ENCODE results near the gene SPEM1.

Gene SPEM1

GRCh38 chr17:7423679-7424078 is 3.6 kb downstream of the SPEM1 start:
- no peak for DNase-seq

GRCh38 chr17:7425316-7425715 is 5.2 kb downstream of the SPEM1 start, which contains the start of gene SPEM2:
TSS of gene SPEM2 (plus strand) at chr17:7425616. CDS start at chr17:7425689, 73 bp downstream.
- DNase-seq: no peak

- DNase-seq: no peak
These were observed 5.6 kb downstream of the SPEM1 start for GRCh38 chr17:7425756-7426155.

- DNase-seq: no peak
These were observed 6.2 kb downstream of the SPEM1 start for GRCh38 chr17:7426203-7426863.

DNA sequence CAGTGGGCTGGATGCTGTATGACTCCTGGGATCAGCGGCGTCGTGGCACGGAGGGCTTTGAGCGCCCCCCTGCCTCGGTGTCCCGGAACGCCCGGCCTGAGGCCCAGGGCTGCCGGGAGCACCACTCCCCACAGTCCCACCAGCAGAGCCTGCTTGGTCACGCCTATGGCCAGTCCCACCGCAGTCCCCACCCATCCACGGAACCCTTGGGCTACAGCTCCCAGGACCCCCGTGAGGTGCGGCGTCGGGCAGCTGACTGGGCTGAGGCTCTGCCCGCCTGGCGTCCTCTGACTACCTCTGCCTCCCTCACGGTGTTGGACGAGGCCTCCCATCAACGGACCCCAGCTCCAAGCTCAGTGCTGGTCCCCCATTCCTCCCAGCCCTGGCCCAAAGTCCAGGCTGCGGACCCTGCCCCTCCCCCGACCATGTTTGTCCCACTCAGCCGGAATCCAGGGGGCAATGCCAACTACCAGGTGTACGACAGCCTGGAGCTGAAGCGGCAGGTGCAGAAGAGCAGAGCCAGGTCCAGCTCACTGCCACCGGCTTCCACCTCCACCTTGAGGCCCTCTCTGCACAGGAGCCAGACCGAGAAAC is 6.9 kb downstream of the SPEM1 start:
- DNase-seq: no peak

DNA sequence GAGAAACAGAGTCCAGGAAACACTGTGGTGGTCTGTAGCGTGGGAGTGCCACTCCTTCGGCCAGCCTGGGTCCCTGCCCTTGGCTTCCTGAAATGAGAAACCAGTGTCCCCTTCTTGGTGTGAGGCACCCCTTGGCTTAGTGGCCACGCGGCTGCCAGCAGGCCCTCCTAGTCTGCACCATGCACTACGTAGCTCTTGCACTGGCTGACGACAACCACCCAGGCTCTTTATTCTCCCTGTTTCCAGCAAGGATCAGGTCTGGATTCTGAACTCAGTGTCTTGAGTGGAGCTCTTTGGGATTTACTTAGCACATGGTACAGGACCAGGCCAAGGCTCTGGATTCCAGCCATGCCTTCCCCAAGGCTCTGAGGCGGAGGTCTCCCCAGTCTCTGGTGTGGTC is 7.4 kb downstream of the SPEM1 start:
- no peak for DNase-seq

- no peak for DNase-seq
These were observed 8.4 kb downstream of the SPEM1 start, which contains the start of gene SPEM3 for GRCh38 chr17:7428557-7428956. TSS of gene SPEM3 (plus strand) at chr17:7428857. CDS start at chr17:7428903, 46 bp downstream.

DNA sequence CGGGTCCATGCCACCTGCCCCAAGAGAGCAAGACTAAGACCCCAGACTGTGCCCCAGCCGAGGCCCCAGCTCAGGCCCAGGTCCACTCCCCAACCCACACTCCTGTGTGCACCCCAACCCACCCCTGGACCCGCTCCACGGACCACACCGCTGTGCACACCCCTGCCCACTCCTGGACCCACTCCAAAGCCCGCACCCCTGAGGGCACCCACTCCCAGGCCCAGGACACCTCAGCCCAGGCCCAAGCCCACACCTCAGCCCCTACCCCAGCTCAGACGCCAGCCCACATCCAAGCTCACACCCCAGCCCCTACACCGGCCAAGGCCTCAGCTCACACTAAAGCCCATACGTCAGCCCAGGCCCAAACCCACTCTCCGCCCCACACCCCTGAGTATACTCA is 9.6 kb downstream of the SPEM1 start:
- no peak for DNase-seq

GRCh38 chr17:7431231-7431630 is 11.1 kb downstream of the SPEM1 start:
- DNase-seq: no peak

- no peak for DNase-seq
These were observed 12.2 kb downstream of the SPEM1 start for GRCh38 chr17:7432296-7432695.

DNA sequence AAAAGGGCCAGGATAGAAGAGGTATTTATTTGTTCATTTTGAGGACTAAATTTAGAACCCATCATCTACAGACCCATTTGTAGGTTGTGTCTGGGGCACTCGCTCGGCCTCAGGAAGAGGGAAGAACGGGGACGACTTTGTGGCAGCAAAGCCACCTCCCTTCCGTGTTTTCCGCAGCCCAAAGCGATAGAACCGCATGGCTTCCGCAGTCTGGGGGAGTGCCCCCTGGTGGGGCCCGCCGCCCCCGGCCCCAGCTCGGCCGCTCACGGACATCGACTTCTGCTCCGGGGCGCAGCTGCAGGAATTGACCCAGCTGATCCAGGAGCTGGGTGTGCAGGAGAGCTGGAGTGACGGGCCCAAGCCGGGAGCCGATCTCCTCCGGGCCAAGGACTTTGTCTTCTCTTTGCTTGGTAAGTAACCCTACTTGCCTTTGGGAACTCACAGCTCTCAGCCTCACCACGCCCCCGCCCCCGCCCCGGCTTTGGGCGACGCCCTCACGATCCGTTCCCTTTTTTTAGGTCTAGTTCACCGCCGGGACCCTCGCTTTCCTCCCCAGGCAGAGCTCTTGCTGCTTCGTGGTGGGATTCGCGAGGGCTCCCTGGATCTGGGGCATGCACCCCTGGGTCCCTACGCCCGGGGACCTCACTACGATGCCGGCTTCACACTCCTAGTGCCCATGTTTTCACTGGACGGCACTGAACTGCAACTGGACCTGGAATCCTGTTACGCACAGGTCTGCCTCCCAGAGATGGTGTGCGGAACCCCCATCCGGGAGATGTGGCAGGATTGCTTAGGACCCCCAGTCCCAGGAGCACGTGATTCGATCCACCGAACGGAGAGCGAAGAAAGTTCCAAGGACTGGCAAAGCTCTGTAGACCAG is 15.8 kb downstream of the SPEM1 start:
- no peak for DNase-seq

DNA sequence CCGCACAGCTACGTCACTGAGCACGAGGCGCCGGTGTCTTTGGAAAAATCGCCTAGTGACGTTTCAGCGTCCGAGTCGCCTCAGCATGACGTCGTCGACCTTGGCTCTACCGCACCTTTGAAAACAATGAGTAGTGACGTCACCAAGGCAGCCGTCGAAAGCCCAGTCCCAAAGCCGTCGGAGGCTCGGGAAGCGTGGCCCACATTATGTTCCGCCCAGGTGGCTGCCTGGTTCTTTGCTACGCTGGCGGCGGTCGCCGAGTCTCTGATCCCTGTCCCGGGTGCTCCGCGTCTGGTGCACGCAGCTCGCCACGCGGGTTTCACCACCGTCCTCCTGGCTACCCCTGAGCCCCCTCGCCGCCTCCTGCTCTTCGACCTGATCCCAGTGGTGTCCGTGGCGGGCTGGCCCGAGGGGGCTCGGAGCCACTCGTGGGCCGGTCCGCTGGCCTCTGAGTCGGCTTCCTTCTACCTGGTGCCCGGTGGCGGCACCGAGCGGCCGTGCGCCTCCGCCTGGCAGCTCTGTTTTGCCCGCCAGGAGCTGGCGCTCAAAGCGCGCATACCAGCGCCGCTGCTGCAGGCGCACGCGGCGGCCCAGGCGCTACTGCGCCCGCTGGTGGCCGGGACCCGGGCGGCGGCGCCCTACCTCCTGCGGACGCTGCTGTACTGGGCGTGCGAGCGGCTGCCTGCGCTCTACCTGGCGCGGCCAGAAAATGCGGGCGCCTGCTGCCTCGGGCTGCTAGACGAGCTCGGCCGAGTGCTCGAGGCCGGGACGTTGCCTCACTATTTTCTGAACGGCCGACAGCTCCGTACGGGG is 16.6 kb downstream of the SPEM1 start:
- peak; percentile 84 for DNase-seq

- no peak for DNase-seq
These were observed 17.3 kb downstream of the SPEM1 start for GRCh38 chr17:7437369-7437863.

DNA sequence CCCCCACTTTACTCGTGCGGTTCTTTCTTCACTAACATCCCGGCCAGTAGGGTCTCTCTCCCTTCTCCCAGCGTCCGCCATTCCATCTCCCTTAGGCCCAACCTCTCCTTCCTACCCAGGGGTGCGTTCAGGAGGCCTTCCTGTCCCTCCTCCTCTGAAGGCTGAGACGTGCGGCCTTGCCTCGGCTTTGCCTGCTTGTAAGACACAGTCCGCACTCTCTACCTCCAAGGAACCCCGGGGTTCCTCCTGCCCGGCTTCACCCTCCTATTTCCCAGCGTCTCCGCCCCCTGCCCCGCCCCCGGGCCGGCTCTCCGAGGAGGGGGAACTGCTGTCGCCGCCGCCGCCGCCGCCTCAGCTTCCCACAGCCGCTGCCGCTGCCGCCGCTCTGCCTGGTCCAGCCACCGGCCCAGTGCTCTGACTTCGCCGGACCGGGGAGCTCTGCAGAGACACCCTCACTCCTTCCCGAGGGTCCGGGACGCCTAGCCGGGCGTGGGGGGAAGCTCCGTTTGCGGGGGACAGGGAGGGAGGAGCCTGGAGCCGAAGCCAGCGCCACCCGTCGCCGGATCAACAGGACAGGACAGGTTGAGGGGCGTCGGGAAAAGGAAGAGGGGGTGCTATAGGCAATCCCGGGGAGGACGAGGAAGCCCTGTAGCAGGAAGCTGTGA is 18.0 kb downstream of the SPEM1 start:
- DNase-seq: peak; percentile 67

DNA sequence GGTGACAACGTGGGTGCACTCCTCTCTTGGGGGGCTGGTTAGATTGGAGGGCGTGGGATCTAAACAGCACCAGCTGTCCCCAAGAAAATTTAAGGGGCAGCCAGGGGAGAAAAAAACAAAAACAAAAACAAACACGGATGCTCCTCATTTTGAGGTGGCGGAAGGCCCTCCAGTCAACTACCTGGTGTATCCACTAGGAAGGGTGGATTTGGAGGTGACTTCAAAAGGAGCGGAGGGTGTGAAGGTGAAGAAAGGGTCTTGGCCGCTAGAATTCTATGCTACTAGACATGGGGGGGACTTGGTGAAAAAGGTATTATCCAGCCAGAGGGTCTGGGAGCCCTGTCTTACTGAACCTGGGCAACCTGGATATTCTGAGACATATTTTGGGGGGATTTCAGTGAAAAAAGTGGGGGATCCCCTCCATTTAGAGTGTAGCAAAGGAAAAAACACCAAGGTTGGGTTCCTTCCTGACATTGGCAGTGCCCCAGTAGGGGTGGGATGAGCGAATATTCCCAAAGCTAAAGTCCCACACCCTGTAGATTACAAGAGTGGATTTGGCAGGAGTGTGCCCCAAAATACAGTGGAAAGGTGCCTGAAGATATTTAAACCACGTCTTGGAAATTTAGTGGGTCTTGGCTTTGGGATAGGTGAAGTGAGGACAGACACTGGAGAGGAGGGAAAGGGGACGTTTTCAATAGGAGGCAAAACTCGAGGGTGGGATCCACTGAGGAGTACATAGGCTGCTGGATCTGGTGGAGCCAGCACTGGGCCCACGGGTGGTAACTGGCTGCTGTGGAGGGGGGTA is 18.7 kb downstream of the SPEM1 start:
- DNase-seq: no peak

GRCh38 chr17:7439462-7440112 is 19.5 kb downstream of the SPEM1 start, which contains the start of gene FGF11:
TSS of gene FGF11 (plus strand) at chr17:7439512. CDS start at chr17:7439621, 109 bp downstream.
- no peak for DNase-seq

DNA sequence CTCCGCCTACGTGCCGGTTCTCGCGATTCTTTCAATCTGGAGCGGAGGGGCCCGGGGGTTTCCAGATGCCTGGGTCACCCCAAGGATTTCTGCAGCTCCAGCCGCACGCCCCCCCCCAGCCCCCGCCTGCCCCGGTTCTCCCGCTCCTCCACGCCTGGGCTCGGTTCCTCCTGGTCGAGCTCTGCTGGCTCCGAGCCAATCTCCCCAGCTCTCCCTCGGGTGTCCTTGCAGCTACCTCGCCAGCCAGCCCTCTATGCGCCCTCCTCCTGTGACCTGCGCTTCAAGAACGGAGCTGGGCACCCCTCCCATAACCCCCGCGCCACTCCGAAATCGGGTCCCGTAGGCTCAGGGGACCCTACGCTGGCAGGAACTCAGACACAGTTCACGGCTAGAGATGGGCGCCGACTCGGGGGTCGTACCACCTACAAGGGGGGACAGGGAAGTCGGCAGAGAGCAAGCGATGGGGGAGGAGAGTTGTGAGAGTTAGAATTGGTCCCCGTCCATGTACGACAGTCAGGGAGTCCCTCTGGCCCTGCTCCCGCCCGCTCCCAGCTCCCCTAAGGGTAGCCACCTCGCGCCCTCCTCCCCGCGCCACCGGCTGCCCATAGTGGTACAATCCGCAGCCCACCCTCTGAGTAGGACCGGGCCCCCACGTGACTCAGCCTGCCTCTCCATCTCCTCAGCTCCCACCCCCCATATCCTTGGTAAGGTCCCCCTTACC is 20.1 kb downstream of the SPEM1 start:
- no peak for DNase-seq

DNA sequence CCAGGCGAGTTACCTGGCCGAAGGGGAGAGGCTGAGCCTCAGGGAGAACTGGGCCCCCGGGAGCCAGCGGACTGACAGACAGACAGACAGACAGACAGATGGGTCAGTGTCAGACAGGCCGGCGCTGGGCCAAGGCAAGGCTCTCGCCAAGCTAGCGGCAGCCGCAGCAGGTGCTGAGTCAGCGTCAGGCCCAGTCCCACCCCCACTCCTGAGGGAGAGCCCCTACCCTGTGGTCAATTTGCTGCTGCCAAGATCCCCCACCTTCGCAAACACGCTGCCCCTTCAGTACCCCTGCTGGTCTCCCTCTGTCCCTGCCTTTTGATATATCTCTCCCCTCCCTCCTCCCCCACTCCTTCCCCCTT is 20.7 kb downstream of the SPEM1 start:
- peak; percentile 21 for DNase-seq

DNA sequence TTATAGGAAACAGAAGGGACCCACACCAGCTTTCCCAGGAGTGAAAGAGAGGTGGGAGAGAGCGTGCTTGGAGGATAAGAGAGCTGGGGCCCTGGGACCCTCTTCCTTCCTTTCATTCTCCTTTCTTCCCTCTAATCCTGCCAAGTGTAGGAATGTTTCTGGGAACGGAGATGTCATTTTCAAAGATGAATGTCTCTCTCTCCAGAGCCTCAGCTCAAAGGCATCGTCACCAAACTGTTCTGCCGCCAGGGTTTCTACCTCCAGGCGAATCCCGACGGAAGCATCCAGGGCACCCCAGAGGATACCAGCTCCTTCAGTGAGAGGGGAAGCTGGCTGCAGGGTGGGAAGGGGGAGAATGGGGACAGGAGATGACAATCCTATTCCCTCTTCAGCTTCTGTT is 21.1 kb downstream of the SPEM1 start:
- no peak for DNase-seq

GRCh38 chr17:7442142-7442541 is 22.0 kb downstream of the SPEM1 start:
- no peak for DNase-seq
